Measurements from ENCODE around the gene ARHGEF40.
"Not testable (repeated sequence)": the region's sequence is repeated elsewhere in the genome, so short reads cannot be mapped to it uniquely, and the experiment has no call there.

Gene ARHGEF40

GRCh38 chr14:21040370-21040925, 29.7 kb upstream of the ARHGEF40 start:
- no peak for DNase-seq

- DNase-seq: not testable (repeated sequence)
These were observed 29.2 kb upstream of the ARHGEF40 start for GRCh38 chr14:21040941-21041340.

DNA sequence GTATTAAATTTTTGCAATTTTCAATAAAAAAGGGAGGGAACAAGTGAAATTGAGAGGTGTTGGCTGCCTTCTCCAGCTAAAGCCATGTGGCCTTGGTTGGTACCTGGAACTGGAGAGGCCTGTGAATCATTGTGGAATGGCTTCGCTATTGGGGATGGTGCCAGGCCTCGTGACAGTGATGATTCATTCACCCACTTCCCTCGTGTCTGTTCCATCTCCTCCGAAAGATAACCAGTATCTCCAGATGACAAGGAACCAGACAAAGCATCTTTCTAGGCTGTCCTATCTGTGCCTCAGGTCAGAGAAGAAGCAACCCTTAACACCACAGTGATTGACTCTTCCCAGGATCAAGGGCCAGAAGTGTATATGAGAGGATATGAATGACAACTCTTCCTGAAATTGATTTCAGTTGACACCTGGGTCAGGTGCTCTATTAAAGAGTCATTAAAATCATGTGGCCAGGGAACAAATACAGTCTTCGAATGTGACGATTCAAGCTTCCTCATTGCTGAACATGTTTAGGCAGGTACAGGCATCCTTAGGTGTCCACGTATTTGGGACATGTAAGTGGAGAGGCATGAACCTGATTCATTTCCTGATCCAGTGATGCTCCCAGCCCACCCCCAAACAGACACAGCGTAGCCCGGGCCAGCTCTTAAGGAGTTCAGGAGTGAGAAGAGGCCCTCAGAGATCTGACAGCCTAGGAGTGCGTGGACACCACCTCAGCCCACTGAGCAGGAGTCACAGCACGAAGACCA, 28.2 kb upstream of the ARHGEF40 start, which contains the start of gene RNASE7:
TSS of gene RNASE7 (plus strand) at position 687 of the 758 bp plus-strand sequence. CDS start 631 bp downstream, outside the sequence.
- no peak for DNase-seq

GRCh38 chr14:21042918-21043317, 27.2 kb upstream of the ARHGEF40 start:
- no peak for DNase-seq

DNA sequence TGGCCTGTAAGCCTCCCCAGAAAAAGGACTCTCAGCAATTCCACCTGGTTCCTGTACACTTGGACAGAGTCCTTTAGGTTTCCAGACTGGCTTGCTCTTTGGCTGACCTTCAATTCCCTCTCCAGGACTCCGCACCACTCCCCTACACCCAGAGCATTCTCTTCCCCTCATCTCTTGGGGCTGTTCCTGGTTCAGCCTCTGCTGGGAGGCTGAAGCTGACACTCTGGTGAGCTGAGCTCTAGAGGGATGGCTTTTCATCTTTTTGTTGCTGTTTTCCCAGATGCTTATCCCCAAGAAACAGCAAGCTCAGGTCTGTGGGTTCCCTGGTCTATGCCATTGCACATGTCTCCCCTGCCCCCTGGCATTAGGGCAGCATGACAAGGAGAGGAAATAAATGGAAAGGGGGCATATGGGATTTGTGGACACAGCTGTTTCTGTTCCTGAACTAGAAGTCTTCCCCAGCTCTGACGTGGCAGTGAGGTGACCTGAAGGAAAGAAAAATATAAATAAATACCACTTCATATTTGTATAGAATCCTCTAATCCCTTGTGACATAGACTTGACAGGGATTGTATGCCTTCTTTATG, 26.6 kb upstream of the ARHGEF40 start:
- DNase-seq: no peak

- DNase-seq: no peak
These were observed 26.0 kb upstream of the ARHGEF40 start for GRCh38 chr14:21043974-21044618.

- DNase-seq: no peak
These were observed 22.7 kb upstream of the ARHGEF40 start for GRCh38 chr14:21047378-21047781.

DNA sequence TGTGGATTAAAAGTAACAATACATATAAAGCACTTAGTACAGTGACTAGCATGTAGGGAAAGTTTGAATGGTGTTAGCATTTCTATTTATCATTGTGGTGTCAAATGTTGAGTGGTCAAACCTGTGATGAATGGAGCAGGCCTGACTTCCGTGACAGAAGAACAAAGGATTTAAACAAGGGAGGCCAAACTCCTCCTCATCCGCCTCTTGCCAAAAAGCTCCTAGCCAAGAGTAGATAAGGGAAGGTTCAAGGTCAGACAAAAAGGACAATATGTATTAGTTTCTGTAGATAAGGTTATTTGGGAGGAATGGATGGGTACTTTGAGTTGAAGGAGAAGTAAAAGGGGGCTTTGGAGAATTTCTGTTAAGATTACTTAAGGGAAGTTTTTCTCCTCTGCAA, 21.5 kb upstream of the ARHGEF40 start:
- DNase-seq: no peak

- DNase-seq: no peak
These were observed 20.8 kb upstream of the ARHGEF40 start for GRCh38 chr14:21049271-21049673.

- no peak for DNase-seq
These were observed 19.5 kb upstream of the ARHGEF40 start for GRCh38 chr14:21050597-21050996.

DNA sequence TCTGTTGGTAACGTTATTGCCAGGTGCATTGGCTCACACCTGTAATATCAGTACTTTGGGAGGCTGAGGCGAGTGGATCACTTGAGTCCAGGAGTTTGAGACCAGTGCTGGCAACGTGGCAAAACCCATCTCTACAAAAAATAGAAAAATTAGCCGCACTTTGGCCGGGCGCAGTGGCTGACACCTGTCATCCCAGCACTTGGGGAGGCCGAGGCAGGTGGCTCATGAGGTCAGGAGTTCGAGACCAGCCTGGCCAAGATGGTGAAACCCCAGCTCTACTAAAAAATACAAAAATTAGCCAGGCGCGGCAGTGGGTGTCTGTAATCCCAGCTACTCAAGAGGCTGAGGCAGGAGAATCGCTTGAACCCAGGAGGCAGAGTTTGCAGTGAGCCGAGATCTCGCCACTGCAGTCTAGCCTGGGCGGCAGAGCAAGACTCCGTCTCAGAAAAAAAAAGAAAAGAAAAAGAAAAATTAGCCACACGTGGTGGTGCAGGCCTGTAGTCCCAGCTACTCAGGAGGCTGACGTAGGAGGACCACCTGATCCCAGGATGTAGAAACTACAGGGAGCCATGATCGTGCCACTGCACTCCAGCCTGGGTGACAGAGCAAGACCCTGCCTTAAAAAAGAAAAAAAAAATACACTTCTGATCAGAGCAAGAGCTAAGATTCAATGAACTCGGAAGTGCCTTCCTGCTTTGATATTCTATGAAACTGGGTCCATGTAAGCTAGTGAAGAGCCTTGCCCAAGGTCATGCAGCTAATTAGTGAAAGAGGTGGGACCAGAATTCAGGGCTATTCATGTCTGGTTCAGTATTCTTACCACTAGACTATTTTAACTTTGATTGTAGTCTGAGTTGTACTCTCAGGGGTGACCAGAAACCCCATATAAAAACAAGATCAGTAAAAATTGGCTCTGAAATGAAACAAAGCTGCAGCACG, 16.7 kb upstream of the ARHGEF40 start:
- no peak for DNase-seq

DNA sequence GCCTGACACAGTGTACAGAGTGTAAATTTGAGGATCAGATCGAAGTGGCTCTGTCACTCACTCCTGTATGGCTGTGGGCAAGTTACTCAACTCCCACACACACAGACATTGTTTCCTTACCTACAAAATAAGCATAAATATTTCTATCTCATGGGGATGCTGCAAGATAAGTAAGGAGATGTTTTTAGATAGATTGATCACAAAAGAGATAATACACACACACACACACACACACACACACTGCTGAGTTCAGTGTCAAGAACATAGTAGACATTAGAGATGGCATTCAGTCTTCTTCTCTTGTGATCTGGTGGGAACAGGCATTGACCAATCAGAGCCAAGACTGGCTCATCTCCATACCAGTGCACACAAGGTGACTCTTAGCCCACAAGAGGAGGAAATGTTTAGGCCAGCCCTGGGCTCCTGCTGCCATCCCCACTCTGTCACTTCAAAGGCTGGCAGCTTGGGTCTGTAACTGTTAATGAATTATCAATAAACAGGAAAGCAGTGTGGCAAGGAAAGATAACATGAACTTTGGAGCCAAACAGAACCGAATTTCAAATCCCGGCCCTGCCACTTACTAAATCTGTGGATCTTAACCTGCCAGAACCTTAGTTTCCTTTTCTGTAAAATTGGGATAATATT, 15.9 kb upstream of the ARHGEF40 start:
- DNase-seq: no peak

DNA sequence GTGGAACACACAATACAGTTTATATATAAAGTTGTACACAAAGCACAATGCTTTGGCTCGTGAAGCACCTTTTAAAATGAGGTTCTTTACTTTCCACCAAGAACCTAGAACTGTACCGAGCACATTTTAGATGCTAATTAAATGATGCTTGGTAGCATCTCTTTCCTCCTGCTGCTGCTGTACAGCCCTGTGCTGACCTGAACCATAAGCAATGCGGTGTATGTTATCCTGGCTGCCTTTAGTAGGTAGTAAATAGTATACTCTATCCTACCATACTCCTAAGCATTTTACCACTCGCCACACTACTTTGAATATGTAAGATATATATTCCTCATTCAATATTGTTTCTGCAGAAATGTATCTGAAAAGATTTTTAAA, 15.3 kb upstream of the ARHGEF40 start:
- no peak for DNase-seq

GRCh38 chr14:21055432-21056117, 14.5 kb upstream of the ARHGEF40 start:
- DNase-seq: no peak

DNA sequence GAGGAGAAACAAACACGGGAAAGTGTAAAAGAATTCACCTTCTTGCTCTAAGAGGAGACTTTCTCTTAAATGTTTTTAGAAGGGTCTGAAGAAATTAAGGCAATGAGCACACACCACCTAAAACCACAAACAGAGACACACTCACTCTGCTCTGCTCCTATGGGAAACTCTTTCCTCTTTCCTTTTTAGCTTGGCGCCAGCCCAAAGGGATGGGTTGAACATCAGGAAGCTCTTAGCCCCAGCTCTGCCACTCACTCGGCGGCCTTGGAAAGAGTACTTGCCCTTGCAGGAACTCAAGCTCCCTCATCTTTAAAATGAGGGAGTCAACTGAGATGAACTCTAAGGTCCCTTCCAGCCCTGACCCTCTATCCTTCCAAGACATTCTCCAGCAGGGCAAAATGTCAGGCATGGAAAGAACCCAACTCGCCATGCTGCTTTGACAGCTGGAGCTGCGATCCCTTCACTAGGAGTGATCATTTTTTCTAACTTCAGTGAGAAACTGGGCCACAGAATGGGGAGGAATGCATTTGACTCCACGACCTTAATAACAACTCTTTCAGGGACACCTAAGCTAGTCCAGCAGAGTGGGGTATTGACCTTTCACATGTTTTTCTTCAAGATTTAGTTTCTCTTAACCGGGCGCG, 13.5 kb upstream of the ARHGEF40 start:
- no peak for DNase-seq

DNA sequence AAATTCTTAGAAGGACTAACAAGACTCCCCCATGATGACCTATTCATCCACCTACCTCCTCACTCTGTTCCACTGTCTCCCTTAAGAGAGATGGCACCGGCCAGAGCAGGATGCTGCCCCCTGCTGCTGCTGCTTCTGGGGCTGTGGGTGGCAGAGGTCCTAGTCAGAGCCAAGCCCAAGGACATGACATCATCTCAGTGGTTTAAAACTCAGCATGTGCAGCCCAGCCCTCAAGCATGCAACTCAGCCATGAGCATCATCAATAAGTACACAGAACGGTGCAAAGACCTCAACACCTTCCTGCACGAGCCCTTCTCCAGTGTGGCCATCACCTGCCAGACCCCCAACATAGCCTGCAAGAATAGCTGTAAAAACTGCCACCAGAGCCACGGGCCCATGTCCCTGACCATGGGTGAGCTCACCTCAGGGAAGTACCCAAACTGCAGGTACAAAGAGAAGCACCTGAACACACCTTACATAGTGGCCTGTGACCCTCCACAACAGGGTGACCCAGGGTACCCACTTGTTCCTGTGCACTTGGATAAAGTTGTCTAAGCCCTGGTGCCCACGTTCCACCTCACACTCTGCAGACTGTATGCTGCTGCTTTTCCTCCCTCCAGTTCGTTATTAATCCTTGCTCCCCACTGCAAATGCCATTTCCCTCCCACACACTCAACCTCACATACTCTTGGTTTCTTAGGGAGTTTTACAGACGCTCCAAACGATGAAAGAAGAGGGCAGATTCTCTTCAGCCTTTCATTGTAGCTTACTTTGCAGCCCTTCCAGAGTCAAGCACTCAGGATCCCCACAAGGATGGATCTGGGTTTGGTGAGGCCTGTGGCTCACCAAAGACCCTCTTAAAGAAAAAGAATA, 12.1 kb upstream of the ARHGEF40 start, which contains the start of gene RNASE8:
TSS of gene RNASE8 (plus strand) at position 20 of the 873 bp plus-strand sequence. CDS start at position 91, 71 bp downstream.
- DNase-seq: no peak

GRCh38 chr14:21058903-21059302, 11.2 kb upstream of the ARHGEF40 start:
- DNase-seq: no peak

- DNase-seq: no peak
These were observed 10.1 kb upstream of the ARHGEF40 start for GRCh38 chr14:21059842-21060613.
